ENCODE results near the gene ESR1. TPM values are rescaled to one million over a fixed set of nuclear protein-coding genes. Genes with fewer than 3 reads are reported as not detected.

Gene ESR1
- total RNA-seq, 1 donor from 2014 or later: 17.5 TPM

DNA sequence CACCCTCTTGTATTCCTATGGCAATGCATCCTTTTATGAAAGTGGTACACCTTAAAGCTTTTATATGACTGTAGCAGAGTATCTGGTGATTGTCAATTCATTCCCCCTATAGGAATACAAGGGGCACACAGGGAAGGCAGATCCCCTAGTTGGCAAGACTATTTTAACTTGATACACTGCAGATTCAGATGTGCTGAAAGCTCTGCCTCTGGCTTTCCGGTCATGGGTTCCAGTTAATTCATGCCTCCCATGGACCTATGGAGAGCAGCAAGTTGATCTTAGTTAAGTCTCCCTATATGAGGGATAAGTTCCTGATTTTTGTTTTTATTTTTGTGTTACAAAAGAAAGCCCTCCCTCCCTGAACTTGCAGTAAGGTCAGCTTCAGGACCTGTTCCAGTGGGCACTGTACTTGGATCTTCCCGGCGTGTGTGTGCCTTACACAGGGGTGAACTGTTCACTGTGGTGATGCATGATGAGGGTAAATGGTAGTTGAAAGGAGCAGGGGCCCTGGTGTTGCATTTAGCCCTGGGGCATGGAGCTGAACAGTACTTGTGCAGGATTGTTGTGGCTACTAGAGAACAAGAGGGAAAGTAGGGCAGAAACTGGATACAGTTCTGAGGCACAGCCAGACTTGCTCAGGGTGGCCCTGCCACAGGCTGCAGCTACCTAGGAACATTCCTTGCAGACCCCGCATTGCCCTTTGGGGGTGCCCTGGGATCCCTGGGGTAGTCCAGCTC, 292.1 kb downstream of the ESR1 start:
- H3K9me3 Mint-ChIP-seq: no peaks in the 10 kb centered on the region
- DNase-seq (no peak), ATAC-seq (ENCODE audit: low read depth) (no peak)
- no peaks in the 10 kb centered on the region for H3K27me3 Mint-ChIP-seq
- intact Hi-C loops (cut with micrococcal nuclease): no loop called here
- POLR2A ChIA-PET: no interaction called here
- no peaks in the 10 kb centered on the region for H3K4me1 Mint-ChIP-seq
- no peak for TF ChIP-seq CTCF (IDR thresholded peaks at IDR 0.05)
- no peak overlapping the region for H3K27ac Mint-ChIP-seq
- CTCF ChIA-PET: no interaction called here
- no peak overlapping the region for H3K4me3 Mint-ChIP-seq
- H3K36me3 Mint-ChIP-seq (ENCODE audit: low read depth): no peaks in the 10 kb centered on the region

DNA sequence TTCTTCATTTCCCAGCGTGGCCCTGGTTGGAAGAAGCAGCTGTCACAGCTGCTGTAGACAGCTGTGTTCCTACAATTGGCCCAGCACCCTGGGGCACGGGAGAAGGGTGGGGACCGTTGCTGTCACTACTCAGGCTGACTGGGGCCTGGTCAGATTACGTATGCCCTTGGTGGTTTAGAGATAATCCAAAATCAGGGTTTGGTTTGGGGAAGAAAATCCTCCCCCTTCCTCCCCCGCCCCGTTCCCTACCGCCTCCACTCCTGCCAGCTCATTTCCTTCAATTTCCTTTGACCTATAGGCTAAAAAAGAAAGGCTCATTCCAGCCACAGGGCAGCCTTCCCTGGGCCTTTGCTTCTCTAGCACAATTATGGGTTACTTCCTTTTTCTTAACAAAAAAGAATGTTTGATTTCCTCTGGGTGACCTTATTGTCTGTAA, 292.7 kb downstream of the ESR1 start:
- H3K27ac Mint-ChIP-seq: no peak overlapping the region
- no peak for TF ChIP-seq CTCF (IDR thresholded peaks at IDR 0.05)
- H3K27me3 Mint-ChIP-seq: no peaks in the 10 kb centered on the region
- H3K4me1 Mint-ChIP-seq: no peaks in the 10 kb centered on the region
- intact Hi-C loops (cut with micrococcal nuclease): no loop called here
- ATAC-seq (ENCODE audit: low read depth) (no peak), DNase-seq (no peak)
- CTCF ChIA-PET: no interaction called here
- no peaks in the 10 kb centered on the region for H3K9me3 Mint-ChIP-seq
- H3K36me3 Mint-ChIP-seq (ENCODE audit: low read depth): no peaks in the 10 kb centered on the region
- no peak overlapping the region for H3K4me3 Mint-ChIP-seq
- POLR2A ChIA-PET: no interaction called here

GRCh38 chr6:152107973-152108372, 300.5 kb downstream of the ESR1 start:
- Mint-ChIP-seq H3K4me1 (no peaks in the 10 kb centered on the region), H3K36me3 (ENCODE audit: low read depth) (no peaks in the 10 kb centered on the region), H3K4me3 (no peak overlapping the region), H3K27ac (no peak overlapping the region), H3K9me3 (no peaks in the 10 kb centered on the region), H3K27me3 (peaks cover 2% of the 10 kb centered on the region)
- intact Hi-C loops (cut with micrococcal nuclease): no loop called here
- POLR2A ChIA-PET: no interaction called here
- DNase-seq (no peak), ATAC-seq (ENCODE audit: low read depth) (no peak)
- CTCF ChIA-PET: no interaction called here
- TF ChIP-seq CTCF (IDR thresholded peaks at IDR 0.05): no peak

DNA sequence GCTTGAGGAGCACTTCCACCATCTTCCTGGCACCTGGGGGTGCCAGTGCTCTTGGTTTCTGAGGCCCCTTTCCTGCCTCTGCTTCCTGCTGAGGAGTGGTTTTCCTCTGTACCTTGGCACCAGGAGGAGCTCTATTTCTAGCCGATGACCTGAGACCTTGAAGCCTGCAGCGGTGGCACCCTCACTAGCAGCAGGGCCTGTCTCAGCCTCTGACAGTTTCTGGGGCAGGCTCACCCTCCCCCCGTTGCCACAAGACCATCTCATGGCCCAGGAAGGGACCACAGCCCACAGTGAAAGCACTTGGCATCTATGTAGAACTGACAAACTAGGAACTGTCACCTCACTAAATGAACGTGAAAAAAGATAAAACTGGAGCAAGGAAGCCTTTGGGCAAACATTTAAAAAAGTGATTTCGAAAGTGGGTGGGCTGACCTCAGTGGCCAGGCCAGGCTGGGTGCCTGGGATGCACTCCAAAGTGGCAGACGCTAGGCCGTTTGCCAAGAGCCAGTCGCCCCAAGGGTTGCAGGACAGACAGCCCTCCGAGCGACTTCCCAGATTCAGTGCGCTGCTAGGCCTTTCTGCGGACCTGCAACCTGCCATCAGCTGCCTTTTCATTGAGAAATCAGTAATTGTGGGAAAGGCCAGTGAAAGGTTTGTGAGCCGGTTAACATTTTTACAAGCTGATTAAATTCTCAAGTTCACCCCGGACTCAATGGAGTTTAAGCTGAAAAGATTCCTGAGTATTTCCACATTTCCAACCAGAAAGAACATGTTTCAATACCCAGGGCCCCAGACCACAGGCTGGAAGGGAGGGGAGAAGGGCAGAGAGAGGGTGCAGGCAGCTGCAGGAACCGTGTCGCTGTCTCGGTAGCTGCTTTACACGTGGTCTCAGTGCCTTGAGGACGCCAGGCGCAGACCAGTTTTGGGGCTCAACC, 303.7 kb downstream of the ESR1 start:
- no peak for TF ChIP-seq CTCF (IDR thresholded peaks at IDR 0.05)
- Mint-ChIP-seq H3K4me3 (no peak overlapping the region), H3K36me3 (ENCODE audit: low read depth) (no peaks in the 10 kb centered on the region), H3K4me1 (no peaks in the 10 kb centered on the region), H3K9me3 (no peaks in the 10 kb centered on the region), H3K27ac (no peak overlapping the region), H3K27me3 (peaks cover 2% of the 10 kb centered on the region)
- ATAC-seq (ENCODE audit: low read depth): no peak
- no peak for DNase-seq
- ChIA-PET POLR2A (no interaction called here), CTCF (no interaction called here)
- intact Hi-C loops (cut with micrococcal nuclease): no loop called here
